Coronary artery (tissue), 2 donors: Measurements from ENCODE around the gene PUS7L.
"Not testable (repeated sequence)": the region's sequence is repeated elsewhere in the genome, so short reads cannot be mapped to it uniquely, and the experiment has no call there.

Source experiments
- DNase-seq: peaks from one replicate; pipeline ENCODE4 v3.0.0-alpha.2; 2017; ENCODE audit warnings: low spot score
- H3K27ac ChIP-seq, 2 donors: fragments of 200-600 bp; sonication (generic); one replicate each; pipeline ENCODE4 v1.5.1; 2016 to 2019
- H3K4me3 ChIP-seq: fragments of 200-600 bp; sonication (generic); 2 replicates; pipeline ENCODE4 v1.5.1; 2016; ENCODE audit warnings: mild to moderate bottlenecking, moderate library complexity
- TF ChIP-seq, protein P1 (sequence below): fragments of 200-600 bp; sonication (generic); IDR thresholded peaks from one replicate; pipeline ENCODE4 v1.5.1; 2019; ENCODE audit warnings: antibody characterized with exemption

PUS7L gene

DNA sequence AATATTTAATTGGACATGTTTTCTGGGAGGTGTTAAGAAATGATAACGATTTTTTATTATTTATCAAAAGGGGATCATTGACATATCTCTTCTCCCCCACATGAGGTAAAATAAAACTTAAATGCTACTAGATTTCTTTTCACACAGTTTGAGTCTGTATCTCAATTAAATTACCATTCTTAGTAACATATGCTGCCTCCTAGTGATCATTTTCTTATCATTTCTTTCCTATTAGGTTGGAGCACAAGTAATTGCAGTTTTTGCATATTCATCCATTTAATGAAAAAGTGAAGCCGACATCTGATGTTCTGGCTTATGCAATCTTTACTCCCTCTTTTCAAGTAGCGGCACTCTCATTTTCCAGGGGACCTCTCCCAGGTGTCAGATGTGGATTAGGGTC, 24.9 kb downstream of the PUS7L start:
- TF ChIP-seq, protein P1, sequence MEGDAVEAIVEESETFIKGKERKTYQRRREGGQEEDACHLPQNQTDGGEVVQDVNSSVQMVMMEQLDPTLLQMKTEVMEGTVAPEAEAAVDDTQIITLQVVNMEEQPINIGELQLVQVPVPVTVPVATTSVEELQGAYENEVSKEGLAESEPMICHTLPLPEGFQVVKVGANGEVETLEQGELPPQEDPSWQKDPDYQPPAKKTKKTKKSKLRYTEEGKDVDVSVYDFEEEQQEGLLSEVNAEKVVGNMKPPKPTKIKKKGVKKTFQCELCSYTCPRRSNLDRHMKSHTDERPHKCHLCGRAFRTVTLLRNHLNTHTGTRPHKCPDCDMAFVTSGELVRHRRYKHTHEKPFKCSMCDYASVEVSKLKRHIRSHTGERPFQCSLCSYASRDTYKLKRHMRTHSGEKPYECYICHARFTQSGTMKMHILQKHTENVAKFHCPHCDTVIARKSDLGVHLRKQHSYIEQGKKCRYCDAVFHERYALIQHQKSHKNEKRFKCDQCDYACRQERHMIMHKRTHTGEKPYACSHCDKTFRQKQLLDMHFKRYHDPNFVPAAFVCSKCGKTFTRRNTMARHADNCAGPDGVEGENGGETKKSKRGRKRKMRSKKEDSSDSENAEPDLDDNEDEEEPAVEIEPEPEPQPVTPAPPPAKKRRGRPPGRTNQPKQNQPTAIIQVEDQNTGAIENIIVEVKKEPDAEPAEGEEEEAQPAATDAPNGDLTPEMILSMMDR, result no peak
- no peak for DNase-seq
- H3K4me3 ChIP-seq, result no peak overlapping the region
- H3K27ac ChIP-seq, result no peak overlapping the region

DNA sequence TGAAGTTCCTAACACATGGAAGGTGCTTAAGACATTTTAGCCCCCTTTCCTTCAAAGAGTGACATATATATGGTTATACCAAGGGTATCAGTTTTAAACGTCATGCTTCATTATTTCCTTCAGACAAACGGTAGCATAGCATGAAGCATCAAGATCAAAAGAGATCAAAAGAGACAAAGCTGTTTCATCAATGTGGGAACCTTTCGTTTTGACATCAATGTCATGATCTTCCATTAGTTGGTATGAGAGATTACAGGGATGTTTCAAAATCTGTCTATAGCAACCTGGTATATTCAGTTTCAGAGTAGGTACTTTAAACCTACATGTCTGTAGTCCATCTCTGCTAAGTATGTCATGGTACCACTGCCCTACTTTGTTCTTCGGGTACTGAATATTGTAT, 28.3 kb downstream of the PUS7L start:
- TF ChIP-seq, protein P1, result no peak
- DNase-seq, result no peak
- no peak overlapping the region for H3K27ac ChIP-seq
- no peak overlapping the region for H3K4me3 ChIP-seq

DNA sequence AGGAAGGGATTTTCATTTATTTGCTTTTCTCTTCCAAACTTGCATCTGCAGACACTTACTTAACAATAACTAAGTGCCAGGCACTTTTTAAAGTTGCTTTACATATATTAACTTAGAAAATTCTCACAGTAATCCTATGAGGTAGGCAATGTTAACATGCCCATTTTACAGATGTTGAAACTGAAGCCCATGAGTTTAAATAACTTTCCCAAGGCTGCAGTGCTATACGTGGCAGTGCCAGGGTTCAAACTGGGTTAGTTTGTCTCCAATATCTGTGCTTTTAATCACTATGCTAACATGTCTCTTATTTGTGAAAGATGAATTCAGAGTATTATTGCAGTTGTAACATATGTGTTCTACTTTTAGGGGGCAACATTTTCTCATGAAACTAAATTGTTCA, 29.9 kb downstream of the PUS7L start:
- Histone ChIP-seq H3K27ac (no peak overlapping the region), H3K4me3 (no peak overlapping the region)
- TF ChIP-seq, protein P1, result no peak
- no peak for DNase-seq

DNA sequence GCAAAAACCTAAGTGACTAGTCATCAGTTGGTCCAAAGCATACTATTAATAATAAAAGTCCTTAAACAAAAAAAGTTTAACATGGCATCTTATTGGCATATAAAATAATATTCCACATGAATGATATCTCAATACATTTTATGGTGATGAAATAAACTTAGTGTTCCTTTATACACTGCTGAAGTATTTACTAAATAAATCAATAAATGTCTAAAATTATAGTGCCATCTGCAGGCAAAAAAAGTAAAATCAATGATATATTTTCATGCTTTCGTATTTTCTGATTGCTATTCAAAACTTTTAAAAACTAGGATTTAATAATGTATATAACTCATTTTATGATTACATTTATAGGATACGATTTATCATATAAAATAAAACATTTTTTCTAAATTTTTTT, 30.5 kb downstream of the PUS7L start:
- H3K27ac ChIP-seq, result no peak overlapping the region
- H3K4me3 ChIP-seq, result no peak overlapping the region
- TF ChIP-seq, protein P1, result no peak
- no peak for DNase-seq

DNA sequence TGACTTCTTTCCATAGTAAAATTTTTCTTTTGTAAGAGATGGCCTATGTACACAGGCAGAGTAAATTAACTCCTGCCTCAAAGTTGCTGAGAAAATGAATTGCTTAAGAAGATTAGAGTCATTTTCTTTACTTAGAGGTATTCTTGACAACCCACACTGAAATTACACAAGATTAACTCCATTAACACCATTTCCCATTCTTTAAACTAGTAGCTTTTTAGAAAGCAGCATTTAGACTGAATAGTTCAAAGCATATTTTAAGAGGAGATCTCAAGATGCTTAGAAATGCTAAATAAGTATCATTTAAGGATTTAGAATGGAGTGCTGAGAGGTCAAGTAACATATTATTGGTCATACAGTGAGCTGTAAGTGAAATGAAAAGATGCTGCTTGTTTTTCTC, 35.5 kb downstream of the PUS7L start:
- TF ChIP-seq, protein P1, result no peak
- H3K27ac ChIP-seq, result no peak overlapping the region
- no peak for DNase-seq
- no peak overlapping the region for H3K4me3 ChIP-seq

DNA sequence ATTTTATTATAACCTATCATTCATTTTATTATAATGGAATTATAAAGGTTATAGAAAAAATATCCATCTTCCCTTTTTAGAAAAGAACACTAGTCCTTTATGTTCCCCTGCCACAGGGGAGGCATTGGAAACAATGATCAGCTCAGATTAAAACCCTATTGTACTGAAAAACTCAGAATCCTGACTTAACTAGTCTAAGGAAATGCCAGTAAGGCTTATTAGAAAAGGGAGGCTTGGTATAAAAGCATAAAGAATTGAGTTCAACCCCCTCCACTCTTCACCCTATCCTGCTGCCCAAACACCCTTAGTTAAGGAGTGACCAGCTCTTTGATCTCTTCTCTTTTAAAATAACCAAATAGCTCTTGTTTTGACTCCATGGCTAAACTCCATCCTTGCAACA, 36.0 kb downstream of the PUS7L start:
- Histone ChIP-seq H3K4me3 (no peak overlapping the region), H3K27ac (no peak overlapping the region)
- DNase-seq, result no peak
- TF ChIP-seq, protein P1, result no peak

DNA sequence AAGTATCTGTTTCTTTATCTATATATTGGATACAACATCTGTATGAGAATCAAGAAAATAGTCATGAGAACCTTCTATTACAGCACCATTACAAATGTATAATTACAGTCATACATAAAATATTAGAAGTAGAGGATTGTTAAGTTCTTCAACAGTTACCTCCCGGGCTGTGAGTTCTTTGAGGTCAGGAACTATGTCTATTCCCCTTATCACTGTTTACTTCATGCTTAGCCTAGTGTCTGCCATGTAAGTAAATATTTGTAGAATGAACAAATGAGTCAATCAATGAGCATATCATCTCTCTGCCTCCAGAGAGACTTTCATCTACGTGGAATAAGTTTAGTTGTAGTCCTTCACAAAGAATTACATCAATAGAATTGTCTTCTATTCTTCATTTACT, 47.2 kb downstream of the PUS7L start:
- TF ChIP-seq, protein P1, result no peak
- no peak for DNase-seq
- H3K27ac ChIP-seq, result no peak overlapping the region
- H3K4me3 ChIP-seq, result no peak overlapping the region

DNA sequence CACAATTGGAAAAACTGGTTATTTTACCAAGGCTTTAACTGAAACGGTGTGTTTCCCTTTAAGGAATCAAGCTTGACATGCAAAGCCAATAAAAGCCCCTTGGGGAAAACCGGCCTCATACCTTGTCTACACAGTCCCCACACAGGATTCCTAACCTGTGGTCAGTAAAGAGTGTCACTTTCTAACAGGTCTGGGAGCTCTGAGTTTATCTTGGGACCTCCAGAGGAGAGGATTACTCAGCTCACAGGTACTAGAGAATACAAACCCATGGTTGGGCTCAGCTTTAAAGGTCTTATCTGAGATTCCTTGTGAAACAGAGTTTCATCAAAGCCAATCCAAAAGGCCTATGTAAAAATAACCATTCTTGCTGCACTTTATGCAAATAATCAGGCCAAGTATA, 54.8 kb downstream of the PUS7L start:
- not testable (repeated sequence) for H3K27ac ChIP-seq, H3K4me3 ChIP-seq, DNase-seq

DNA sequence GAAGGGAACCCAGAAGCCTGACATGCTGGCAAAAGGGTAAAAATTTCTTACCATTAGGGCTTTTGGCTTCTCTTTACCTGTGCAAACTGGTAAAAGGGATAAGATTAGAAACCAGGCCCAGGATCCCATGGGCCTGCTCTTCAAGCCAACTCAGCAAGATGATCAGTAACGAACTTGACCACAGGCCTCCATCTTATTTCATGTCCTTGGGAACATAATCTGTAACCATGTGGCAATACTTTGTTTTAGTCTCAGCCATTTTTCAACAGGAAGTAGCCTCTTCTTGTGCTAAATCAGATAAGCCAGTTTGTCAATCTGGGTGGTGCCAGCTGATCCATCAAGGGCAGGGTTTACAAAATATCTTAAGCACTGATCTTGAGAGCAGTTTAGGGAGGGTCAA, 57.4 kb downstream of the PUS7L start:
- not testable (repeated sequence) for H3K27ac ChIP-seq, H3K4me3 ChIP-seq, DNase-seq
